RPMI7951 (cell line): ENCODE measurements around the gene CELA2A. TPM values are rescaled to one million over a fixed set of nuclear protein-coding genes. Genes with fewer than 3 reads are reported as not detected.
"Not testable (repeated sequence)": the region's sequence is repeated elsewhere in the genome, so short reads cannot be mapped to it uniquely, and the experiment has no call there.

Source experiments
- DNase-seq: peaks from one replicate; pipeline ENCODE4 v3.0.0-alpha.2; 2012; ENCODE audit warnings: low read depth
- total RNA-seq: library from RNA; depleted of rRNA; stranded (reverse); fragments of >200 nt; shearing (Covaris generic); gene quantifications from 2 replicates; pipeline ENCODE4 v1.2.3, GENCODE V29; 2014; rRNA removed

Gene CELA2A
- total RNA-seq, 1 experiment from 2014 or later = not detected

- DNase-seq = no peak
These were observed 43.9 kb downstream of the CELA2A start for GRCh38 chr1:15500184-15501178.

- peak; percentile 43 for DNase-seq
These were observed 44.9 kb downstream of the CELA2A start for GRCh38 chr1:15501208-15502032.

GRCh38 chr1:15504436-15504835 is 47.9 kb downstream of the CELA2A start:
- DNase-seq = no peak

- no peak for DNase-seq
These were observed 50.3 kb downstream of the CELA2A start for GRCh38 chr1:15506831-15507230.

GRCh38 chr1:15507278-15507677 is 50.7 kb downstream of the CELA2A start:
- DNase-seq = no peak

- no peak for DNase-seq
These were observed 52.4 kb downstream of the CELA2A start for GRCh38 chr1:15508700-15509487.

- DNase-seq = no peak
These were observed 53.1 kb downstream of the CELA2A start for GRCh38 chr1:15509586-15509985.

- DNase-seq = peak; percentile 9
These were observed 54.3 kb downstream of the CELA2A start for GRCh38 chr1:15510611-15511405.

GRCh38 chr1:15513192-15513591 is 56.7 kb downstream of the CELA2A start:
- DNase-seq = no peak

GRCh38 chr1:15513919-15514318 is 57.4 kb downstream of the CELA2A start:
- DNase-seq = no peak

- not testable (repeated sequence) for DNase-seq
These were observed 58.0 kb downstream of the CELA2A start for GRCh38 chr1:15514557-15514956.

GRCh38 chr1:15515022-15515663 is 58.6 kb downstream of the CELA2A start:
- peak; percentile 36 for DNase-seq

GRCh38 chr1:15519625-15520024 is 63.1 kb downstream of the CELA2A start:
- DNase-seq = no peak

GRCh38 chr1:15521206-15521906 is 64.8 kb downstream of the CELA2A start:
- not testable (repeated sequence) for DNase-seq

Other genes starting within 250 kb of the CELA2A start
- 5.5 and 6.8 TPM in 2 replicates for gene FHAD1, start 209.5 kb upstream of the CELA2A start, total RNA-seq
- 52.5 and 70.9 TPM in 2 replicates for gene EFHD2, start 46.8 kb upstream of the CELA2A start, total RNA-seq
- 0.12 TPM in 1 of 2 replicates, not detected in the other for gene CTRC, start 18.3 kb upstream of the CELA2A start, total RNA-seq
- not detected in 2 replicates for gene CELA2B, start 19.4 kb downstream of the CELA2A start, total RNA-seq
- gene CASP9, start 67.5 kb downstream of the CELA2A start, total RNA-seq = 8.4 and 8.7 TPM in 2 replicates
- 7.9 and 9.5 TPM in 2 replicates for gene DNAJC16, start 70.1 kb downstream of the CELA2A start, total RNA-seq
- gene AGMAT, start 128.3 kb downstream of the CELA2A start, total RNA-seq = 1.2 and 1.6 TPM in 2 replicates
- 4.4 and 6.5 TPM in 2 replicates for gene DDI2, start 160.7 kb downstream of the CELA2A start, total RNA-seq
- 22.6 and 24.3 TPM in 2 replicates for gene PLEKHM2, start 227.6 kb downstream of the CELA2A start, total RNA-seq